ENCODE results near the gene CREB3L1. TPM values are rescaled to one million over a fixed set of nuclear protein-coding genes. Genes with fewer than 3 reads are reported as not detected.

CREB3L1 gene
- total RNA-seq, 1 experiment from 2014 or later: 3.3 TPM

GRCh38 chr11:46267930-46268329 lies 9.5 kb upstream of the CREB3L1 start:
- Histone ChIP-seq H4K20me1 (ENCODE audit: control insufficient read depth, insufficient read depth, insufficient read length) (no peaks in the 10 kb centered on the region), H2AK5ac (ENCODE audit: insufficient read length, low read length) (no peak overlapping the region), H2AFZ (ENCODE audit: low read length) (no peak overlapping the region), H2BK12ac (ENCODE audit: insufficient read length, low read depth, low read length) (no peak overlapping the region), H3K18ac (ENCODE audit: insufficient read length, low read depth, low read length) (no peak overlapping the region), H2BK120ac (ENCODE audit: low read depth, low read length, poor library complexity, severe bottlenecking) (no peak overlapping the region), H3K79me2 (ENCODE audit: insufficient read depth, low read length) (no peaks in the 10 kb centered on the region), H3K4me2 (ENCODE audit: insufficient read depth, insufficient read length, low read length) (no peak overlapping the region), H3K27ac (ENCODE audit: insufficient read length, low read depth, low read length) (no peak overlapping the region), H3K9ac (ENCODE audit: extremely low read depth, insufficient read length, low read length) (no peak overlapping the region), H3K9me3 (ENCODE audit: control insufficient read depth, low read depth, low read length) (no peaks in the 10 kb centered on the region), H3K79me1 (ENCODE audit: insufficient read depth, low read depth, low read length, poor library complexity, severe bottlenecking) (no peaks in the 10 kb centered on the region), H2BK15ac (ENCODE audit: low read depth, low read length) (no peak overlapping the region), H3K14ac (ENCODE audit: insufficient read depth, low read length) (no peak overlapping the region), H4K91ac (ENCODE audit: insufficient read length, low read depth, low read length) (no peak overlapping the region), H3K4ac (ENCODE audit: low read depth, low read length) (no peak overlapping the region), H4K5ac (ENCODE audit: insufficient read length, low read depth, low read length) (no peak overlapping the region), H3T11ph (ENCODE audit: low read length) (no peak overlapping the region), H2BK20ac (ENCODE audit: low read depth, low read length, poor library complexity, severe bottlenecking) (no peak overlapping the region), H3K4me1 (ENCODE audit: insufficient read depth, low read length) (no peaks in the 10 kb centered on the region), H3K23ac (ENCODE audit: insufficient read length, low read depth, low read length) (no peak overlapping the region), H3K27me3 (ENCODE audit: insufficient read depth, low read length) (no peaks in the 10 kb centered on the region), H3K23me2 (ENCODE audit: insufficient read length, low read depth, low read length, poor library complexity, severe bottlenecking) (no peaks in the 10 kb centered on the region), H2BK5ac (ENCODE audit: insufficient read length, low read length) (no peak overlapping the region), H4K8ac (replicated peaks; ENCODE audit: insufficient read length, low read depth, low read length) (no peak overlapping the region), H3K56ac (ENCODE audit: insufficient read length, low read depth, low read length) (no peak overlapping the region)
- H3K4me1 Mint-ChIP-seq: peaks cover 14 to 28% of the 10 kb centered on the region in 2 experiments
- H3K4me3 Mint-ChIP-seq: no peak overlapping the region
- H3K36me3 Mint-ChIP-seq (ENCODE audit: insufficient read depth in 1 of 3, low read depth in 3 of 3): no peaks in the 10 kb centered on the region; a peak in 1 of 7 replicates
- peaks cover 0 to 5% of the 10 kb centered on the region in 2 experiments; a peak in 2 of 5 replicates for H3K9me3 Mint-ChIP-seq
- no peak for TF ChIP-seq CTCF (conservative IDR thresholded peaks at IDR 0.05)
- no peak overlapping the region for H3K27ac Mint-ChIP-seq
- H3K27me3 Mint-ChIP-seq (ENCODE audit: low read depth): peaks cover 16% of the 10 kb centered on the region
- DNase-seq: no peak
